Lower leg skin (tissue), 4 donors: Measurements from ENCODE around the gene FLNC. TPM values are rescaled to one million over a fixed set of nuclear protein-coding genes. Genes with fewer than 3 reads are reported as not detected.

ENCODE experiments used
- DNase-seq, 2 donors: peaks; one replicate each; pipeline ENCODE4 v3.0.0-alpha.2; 2019; ENCODE audit warnings: low spot score in 2 of 2
- H3K4me3 ChIP-seq: fragments of 200-600 bp; sonication (generic); 2 replicates; pipeline ENCODE4 v1.5.1; 2017; ENCODE audit warnings: mild to moderate bottlenecking, low read depth; ENCODE audit not compliant: poor library complexity, severe bottlenecking
- CTCF ChIP-seq, 3 donors: fragments of 450-650 bp; IDR thresholded peaks; one replicate each; pipeline ENCODE4 v1.5.1; 2016; ENCODE audit warnings: antibody characterized with exemption in 3 of 3, mild to moderate bottlenecking in 3 of 3, moderate library complexity in 2 of 3
- POLR2A ChIP-seq, 2 donors: fragments of 450-650 bp; IDR thresholded peaks; one replicate each; pipeline ENCODE4 v1.6.1; 2016 to 2017; ENCODE audit warnings: antibody characterized with exemption in 2 of 2, mild to moderate bottlenecking in 1 of 2, moderate library complexity in 1 of 2
- WGBS, 2 donors: methylation state at CpG; one replicate each; pipeline ENCODE4 v1.1.5; 2018; 5-methylcytosine and 5-hydroxymethylcytosine counted together
- intact Hi-C: fragments of 100-400 bp; cut with DNase I; formaldehyde crosslinking; loops from one replicate; pipeline ENCODE4 v1.15.0; 2023; ENCODE audit warnings: low total_unique reads
- total RNA-seq, 4 donors: library from RNA; depleted of rRNA; stranded (reverse); fragments of >200 nt; gene quantifications; one replicate each; pipeline ENCODE4 v1.1.0, GENCODE V29; 2016

The FLNC gene
- total RNA-seq, 4 donors from 2014 or later = 5.0 to 11.1 (median 6.2) TPM

- intact Hi-C loops = no loop called here
- WGBS, 2 donors = 85 to 91% methylated on average over 5 of the region's 5 CpGs
- no peak for TF ChIP-seq POLR2A (IDR thresholded peaks at IDR 0.05)
- no peak for TF ChIP-seq CTCF (IDR thresholded peaks at IDR 0.05)
- H3K4me3 ChIP-seq = no peak overlapping the region
- DNase-seq = peak in 1 of 2 donors; percentile 74
Observed at GRCh38 chr7:128906001-128906765, 76.0 kb downstream of the FLNC start.

- WGBS, 2 donors = 78 to 83% methylated on average over 13 to 19 of the region's 19 CpGs
- peak in 1 of 2 donors; percentile 61 for DNase-seq
Observed at GRCh38 chr7:128906766-128907559, 76.8 kb downstream of the FLNC start.

More at GRCh38 chr7:128906766-128907559, 76.8 kb downstream of the FLNC start:
- H3K4me3 ChIP-seq = no peak overlapping the region
- intact Hi-C loops = no loop called here
- TF ChIP-seq POLR2A (IDR thresholded peaks at IDR 0.05) = no peak
- no peak for TF ChIP-seq CTCF (IDR thresholded peaks at IDR 0.05)

Other genes with a start within 250 kb of the FLNC start
- 1 to 10 TPM in 1 of 4 donors, under 1 TPM in 2, not detected in 1; 0.26 to 1.0 (median 0.71) TPM for gene GARIN1A, start 158.1 kb upstream of the FLNC start, total RNA-seq
- gene CALU, start 91.0 kb upstream of the FLNC start, total RNA-seq = 10 to 100 TPM; 22.7 to 53.8 (median 30.8) TPM
- not detected for gene OPN1SW, start 54.6 kb upstream of the FLNC start, total RNA-seq
- gene CCDC136, start 38.4 kb upstream of the FLNC start, total RNA-seq = 1 to 10 TPM in 3 of 4 donors, not detected in 1; 1.4 to 2.3 (median 1.8) TPM
- gene ATP6V1F, start 32.5 kb downstream of the FLNC start, total RNA-seq = 100 to 1,000 TPM in 3 of 4 donors, 10 to 100 TPM in 1; 71.3 to 165 (median 137) TPM
- gene KCP, start 80.3 kb downstream of the FLNC start, total RNA-seq = under 1 TPM in 3 of 4 donors, not detected in 1; 0.07 to 0.68 (median 0.21) TPM
- 10 to 100 TPM; 13.5 to 23.4 (median 15.6) TPM for gene IRF5, start 107.5 kb downstream of the FLNC start, total RNA-seq
- 10 to 100 TPM; 26.7 to 36.7 (median 31.0) TPM for gene TNPO3, start 224.7 kb downstream of the FLNC start, total RNA-seq